Parathyroid adenoma (tissue), 2 donors: Measurements from ENCODE around the gene TBC1D14.

ENCODE experiments used
- H2AFZ ChIP-seq: fragments of 300-600 bp; sonication (generic); one replicate; pipeline ENCODE4 v1.7.0; 2017; ENCODE audit warnings: antibody characterized with exemption, mild to moderate bottlenecking
- H3K27ac ChIP-seq: fragments of 300-600 bp; sonication (generic); one replicate; pipeline ENCODE4 v1.7.0; 2017
- H3K27me3 ChIP-seq: fragments of 300-600 bp; sonication (generic); one replicate; pipeline ENCODE4 v1.7.0; 2017; ENCODE audit warnings: low read length; ENCODE audit not compliant: control insufficient read depth, insufficient read depth
- H3K36me3 ChIP-seq: fragments of 300-600 bp; sonication (generic); one replicate; pipeline ENCODE4 v1.7.0; 2017; ENCODE audit warnings: low read length; ENCODE audit not compliant: control insufficient read depth, insufficient read depth
- H3K4me1 ChIP-seq: fragments of 300-600 bp; sonication (generic); one replicate; pipeline ENCODE4 v1.7.0; 2017; ENCODE audit warnings: control low read depth
- H3K4me2 ChIP-seq: fragments of 300-600 bp; sonication (generic); one replicate; pipeline ENCODE4 v1.7.0; 2017; ENCODE audit warnings: low read length
- H3K4me3 ChIP-seq: fragments of 300-600 bp; sonication (generic); one replicate; pipeline ENCODE4 v1.7.0; 2017; ENCODE audit warnings: low read depth, low read length
- H3K79me2 ChIP-seq: fragments of 300-600 bp; sonication (generic); one replicate; pipeline ENCODE4 v1.7.0; 2017; ENCODE audit warnings: control low read depth
- H3K9ac ChIP-seq: fragments of 300-600 bp; sonication (generic); one replicate; pipeline ENCODE4 v1.7.0; 2017; ENCODE audit warnings: mild to moderate bottlenecking
- H3K9me3 ChIP-seq: fragments of 300-600 bp; sonication (generic); one replicate; pipeline ENCODE4 v1.7.0; 2017; ENCODE audit warnings: low read length; ENCODE audit not compliant: control insufficient read depth
- CTCF ChIP-seq: fragments of 300-600 bp; sonication (generic); IDR thresholded peaks from one replicate; pipeline ENCODE4 v1.7.0; 2017; ENCODE audit warnings: antibody characterized with exemption, mild to moderate bottlenecking
- donor health status: primary hyperparathyroidism.

TBC1D14 gene

GRCh38 chr4:7006411-7006810 lies 96.8 kb downstream of the TBC1D14 start:
- no peak overlapping the region for H3K4me3 ChIP-seq
- H3K27me3 ChIP-seq: no peaks in the 10 kb centered on the region
- no peak overlapping the region for H3K4me2 ChIP-seq
- H3K9ac ChIP-seq: no peak overlapping the region
- no peak for TF ChIP-seq CTCF
- H3K27ac ChIP-seq: no peak overlapping the region
- no peaks in the 10 kb centered on the region for H3K4me1 ChIP-seq
- no peak overlapping the region for H2AFZ ChIP-seq
- H3K36me3 ChIP-seq: no peaks in the 10 kb centered on the region
- H3K79me2 ChIP-seq: no peaks in the 10 kb centered on the region
- H3K9me3 ChIP-seq: no peaks in the 10 kb centered on the region

- TF ChIP-seq CTCF: no peak
- Histone ChIP-seq H3K4me3 (no peak overlapping the region), H3K27ac (no peak overlapping the region), H2AFZ (no peak overlapping the region), H3K9me3 (no peaks in the 10 kb centered on the region), H3K27me3 (no peaks in the 10 kb centered on the region), H3K9ac (no peak overlapping the region), H3K4me2 (no peak overlapping the region), H3K4me1 (no peaks in the 10 kb centered on the region), H3K79me2 (no peaks in the 10 kb centered on the region), H3K36me3 (no peaks in the 10 kb centered on the region)
These were observed 97.7 kb downstream of the TBC1D14 start for GRCh38 chr4:7007142-7007907.

DNA sequence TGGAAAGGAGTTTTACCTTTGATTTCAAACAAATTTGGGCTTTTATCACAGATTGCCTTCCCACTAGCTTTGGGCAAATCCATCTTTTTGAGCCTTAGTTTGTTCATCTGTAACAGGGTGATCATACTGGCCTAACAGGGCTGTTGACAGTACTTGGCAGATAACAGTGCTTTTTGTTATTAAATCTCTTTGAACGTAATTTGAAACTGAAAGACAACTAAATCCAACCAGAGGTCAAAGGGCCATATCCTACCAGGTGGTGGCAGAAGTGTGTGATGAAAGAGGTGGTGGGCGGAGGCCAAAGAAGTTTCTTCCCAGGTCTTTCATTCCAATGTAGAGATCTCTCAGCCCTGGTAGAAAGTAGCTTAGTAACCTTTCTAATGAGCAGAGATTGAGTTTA lies 98.3 kb downstream of the TBC1D14 start:
- no peak overlapping the region for H3K9ac ChIP-seq
- H3K36me3 ChIP-seq: no peaks in the 10 kb centered on the region
- no peak for TF ChIP-seq CTCF
- H3K4me3 ChIP-seq: no peak overlapping the region
- H3K79me2 ChIP-seq: no peaks in the 10 kb centered on the region
- no peak overlapping the region for H2AFZ ChIP-seq
- no peak overlapping the region for H3K4me2 ChIP-seq
- no peaks in the 10 kb centered on the region for H3K9me3 ChIP-seq
- H3K27me3 ChIP-seq: no peaks in the 10 kb centered on the region
- no peak overlapping the region for H3K27ac ChIP-seq
- H3K4me1 ChIP-seq: no peaks in the 10 kb centered on the region

- Histone ChIP-seq H3K4me1 (no peaks in the 10 kb centered on the region), H3K4me2 (no peak overlapping the region), H2AFZ (no peak overlapping the region), H3K9me3 (no peaks in the 10 kb centered on the region), H3K9ac (no peak overlapping the region), H3K4me3 (no peak overlapping the region), H3K27ac (no peak overlapping the region), H3K79me2 (no peaks in the 10 kb centered on the region), H3K27me3 (no peaks in the 10 kb centered on the region), H3K36me3 (no peaks in the 10 kb centered on the region)
- TF ChIP-seq CTCF: no peak
These were observed 99.9 kb downstream of the TBC1D14 start for GRCh38 chr4:7009564-7009963.

DNA sequence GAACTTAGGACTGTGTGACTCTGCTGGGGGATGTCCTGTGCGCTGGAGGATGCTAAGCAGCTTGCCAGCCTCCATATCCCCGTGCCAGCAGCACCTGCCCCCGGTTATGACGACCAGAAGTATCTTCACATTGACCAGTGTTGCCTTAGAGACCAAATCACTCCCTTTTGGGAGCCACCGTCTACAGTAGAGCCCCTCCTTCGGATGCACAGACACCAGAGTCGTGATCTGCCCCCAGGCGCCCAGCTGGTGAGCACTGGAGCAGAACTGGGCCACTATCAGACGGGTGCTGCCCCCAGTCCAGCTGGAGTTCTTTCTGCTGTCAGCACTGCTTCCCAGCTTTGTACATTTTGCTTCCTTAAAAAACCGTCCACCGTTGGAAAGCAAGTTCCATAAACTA lies 103.5 kb downstream of the TBC1D14 start:
- no peak overlapping the region for H3K9ac ChIP-seq
- no peaks in the 10 kb centered on the region for H3K36me3 ChIP-seq
- no peak for TF ChIP-seq CTCF
- no peak overlapping the region for H3K27ac ChIP-seq
- no peak overlapping the region for H3K4me3 ChIP-seq
- H3K79me2 ChIP-seq: no peaks in the 10 kb centered on the region
- no peaks in the 10 kb centered on the region for H3K4me1 ChIP-seq
- no peak overlapping the region for H3K4me2 ChIP-seq
- no peak overlapping the region for H2AFZ ChIP-seq
- no peaks in the 10 kb centered on the region for H3K9me3 ChIP-seq
- no peaks in the 10 kb centered on the region for H3K27me3 ChIP-seq
